ENCODE results near the gene SLAMF6.

- TF ChIP-seq POLR2A (IDR thresholded peaks at IDR 0.05; ENCODE audit: low read depth, low read length) (no peak), TAF1 (IDR thresholded peaks at IDR 0.05; ENCODE audit: borderline replicate concordance, low read depth, low read length) (no peak), POLR2AphosphoS5 (IDR thresholded peaks at IDR 0.05; ENCODE audit: low read depth, low read length) (no peak)
These were observed 83.3 kb downstream of the SLAMF6 start for GRCh38 chr1:160439718-160440117.

Data from GM12892 (cell line).